HepG2 (cell line): ENCODE measurements around the gene TTC23. TPM values are rescaled to one million over a fixed set of nuclear protein-coding genes. Genes with fewer than 3 reads are reported as not detected.

Experiments
- ATAC-seq: fragments of 200-7000 bp; cut with Tn5 transposase; 3 replicates; pipeline ENCODE4 v1.9.1; 2020; ENCODE audit warnings: mild to moderate bottlenecking, moderate library complexity
- BruUV-seq: library from RNA; stranded (reverse); fragments of 400-500 nt; replicated peaks from 2 replicates; lab custom pipeline; 2021; lab: Mats Ljungman, UMichigan
- CTCF ChIA-PET: fragments of 300-600 bp; formaldehyde crosslinking; extraction: SDS; loops from one replicate; lab custom pipeline; 2021; ENCODE audit warnings: low total read pairs, inconsistent platforms, low intra/inter-chr PET ratio; lab: Yijun Ruan, JAX
- POLR2A ChIA-PET: fragments of 350-600 bp; sonication (Branson Sonifier 250); formaldehyde crosslinking; loops from one replicate; lab custom pipeline; 2020; ENCODE audit warnings: antibody characterized with exemption, inconsistent platforms; lab: Yijun Ruan, JAX
- DNase-seq: peaks from one replicate; pipeline ENCODE4 v3.0.0-alpha.2; 2015; ENCODE audit warnings: low spot score
- FAIRE-seq: peaks from 3 replicates; lab custom pipeline; 2011; peaks lifted over from hg19 to GRCh38; lab: Jason Lieb, UNC
- H2AFZ ChIP-seq: one replicate; pipeline ENCODE4 v1.6.1; 2011; ENCODE audit warnings: low read length, inconsistent platforms
- H3K27ac ChIP-seq: fragments of 300-600 bp; 3 replicates; pipeline ENCODE4 v1.8.0; 2011; ENCODE audit warnings: mixed run types, mild to moderate bottlenecking, mixed read lengths, low read length, inconsistent platforms; ENCODE audit not compliant: insufficient read depth; ENCODE audit errors: extremely low read length
- H3K27me3 ChIP-seq, 2 experiments: fragments of 200-600 bp in 1 of 2; 2 replicates in 1 of 2; 3 replicates in 1 of 2; pipeline versions ENCODE4 v1.6.0 to v1.8.0; 2011; ENCODE audit warnings: low read length in 2 of 2, mild to moderate bottlenecking in 2 of 2, moderate library complexity in 2 of 2, inconsistent platforms in 1 of 2; ENCODE audit not compliant: insufficient read depth in 2 of 2, control insufficient read depth in 1 of 2
- H3K36me3 ChIP-seq, 2 experiments: fragments of 200-600 bp in 1 of 2; replicated peaks in 1 of 2; 2 replicates in 1 of 2; 3 replicates in 1 of 2; pipeline versions ENCODE4 v1.5.1 to v1.8.0; 2011; ENCODE audit warnings: low read length in 2 of 2, inconsistent platforms in 1 of 2; ENCODE audit not compliant: insufficient read depth in 2 of 2, control insufficient read depth in 1 of 2
- H3K4me1 ChIP-seq: 2 replicates; pipeline ENCODE4 v1.5.1; 2012; ENCODE audit warnings: low read length, inconsistent platforms; ENCODE audit not compliant: insufficient read depth
- H3K4me2 ChIP-seq: 2 replicates; pipeline ENCODE4 v1.6.0; 2011; ENCODE audit warnings: low read depth, low read length, inconsistent platforms
- H3K4me3 ChIP-seq, 3 experiments: fragments of 200-600 bp in 1 of 3; sonication (generic), shearing (Covaris generic) in 1 of 3; replicated peaks in 1 of 3; 2 replicates each; pipeline ENCODE4 v1.5.1; 2011 to 2016; ENCODE audit warnings: low read length in 3 of 3, inconsistent platforms in 2 of 3, low read depth in 2 of 3, mild to moderate bottlenecking in 2 of 3, control low read depth in 1 of 3, mixed read lengths in 1 of 3; ENCODE audit not compliant: insufficient read depth in 1 of 3
- H3K79me2 ChIP-seq: one replicate; pipeline ENCODE4 v1.6.1; 2011; ENCODE audit warnings: low read length, inconsistent platforms; ENCODE audit not compliant: insufficient read depth
- H3K9ac ChIP-seq: 2 replicates; pipeline ENCODE4 v1.6.0; 2011; ENCODE audit warnings: mild to moderate bottlenecking, low read depth, low read length, inconsistent platforms; ENCODE audit not compliant: insufficient read depth
- H3K9me3 ChIP-seq: 2 replicates; pipeline ENCODE4 v1.5.1; 2012; ENCODE audit warnings: mild to moderate bottlenecking, low read length
- H4K20me1 ChIP-seq: 2 replicates; pipeline ENCODE4 v1.6.0; 2011; ENCODE audit warnings: inconsistent platforms, mild to moderate bottlenecking, low read length, moderate library complexity; ENCODE audit not compliant: insufficient read depth
- ARID5B ChIP-seq: IDR thresholded peaks from 2 replicates; pipeline ENCODE4 v1.4.0; 2020; ENCODE audit warnings: mild to moderate bottlenecking, missing genetic modification reagents
- CBX5 ChIP-seq: sonication (generic); formaldehyde crosslinking; IDR thresholded peaks from 2 replicates; pipeline ENCODE4 v1.4.0; 2020; ENCODE audit warnings: missing genetic modification reagents, borderline replicate concordance
- CENPX ChIP-seq: sonication (generic); formaldehyde crosslinking; IDR thresholded peaks from 2 replicates; pipeline ENCODE4 v1.9.0; 2021; ENCODE audit warnings: mild to moderate bottlenecking, missing genetic modification reagents, moderate library complexity
- ETS1 ChIP-seq: sonication (generic); formaldehyde crosslinking; IDR thresholded peaks from 2 replicates; pipeline ENCODE4 v1.4.0; 2020; ENCODE audit warnings: missing genetic modification reagents
- FOXC1 ChIP-seq: sonication (generic); formaldehyde crosslinking; IDR thresholded peaks from 2 replicates; pipeline ENCODE4 v1.8.0; 2022; ENCODE audit warnings: mild to moderate bottlenecking, missing genetic modification reagents, borderline replicate concordance
- ISL2 ChIP-seq: sonication (generic); formaldehyde crosslinking; IDR thresholded peaks from 2 replicates; pipeline ENCODE4 v1.5.0; 2020; ENCODE audit warnings: missing genetic modification reagents
- MTA1 ChIP-seq: sonication (generic); formaldehyde crosslinking; IDR thresholded peaks from 2 replicates; pipeline ENCODE4 v1.4.0; 2020; ENCODE audit warnings: missing genetic modification reagents, mild to moderate bottlenecking, borderline replicate concordance
- SIX4 ChIP-seq: sonication (generic); formaldehyde crosslinking; IDR thresholded peaks from 2 replicates; pipeline ENCODE4 v1.4.0; 2020; ENCODE audit warnings: missing genetic modification reagents
- SMAD3 ChIP-seq: sonication (generic); formaldehyde crosslinking; IDR thresholded peaks from 2 replicates; pipeline ENCODE4 v1.4.0; 2020; ENCODE audit warnings: missing genetic modification reagents
- ZNF543 ChIP-seq: sonication (generic); formaldehyde crosslinking; IDR thresholded peaks from 2 replicates; pipeline ENCODE4 v1.4.0; 2020; ENCODE audit warnings: mild to moderate bottlenecking, missing genetic modification reagents
- ZNF577 ChIP-seq: sonication (generic); formaldehyde crosslinking; IDR thresholded peaks from 2 replicates; pipeline ENCODE4 v1.4.0; 2020; ENCODE audit warnings: mild to moderate bottlenecking, low read depth, missing genetic modification reagents, borderline replicate concordance
- WGBS: methylation state at CpG from one replicate; pipeline ENCODE4 v1.1.6; 2017; ENCODE audit warnings: low lambda C conversion rate; 5-methylcytosine and 5-hydroxymethylcytosine counted together
- in situ Hi-C: cut with HindIII; loops from 2 replicates; pipeline ENCODE4 v1.10.0; 2017; ENCODE audit warnings: low pct_unique_long_range_greater_than_20kb; ENCODE audit not compliant: extremely low pct_ligation_motif_present
- intact Hi-C: fragments of 100-400 bp; cut with micrococcal nuclease; formaldehyde crosslinking; loops from one replicate; pipeline ENCODE4 v1.10.0; 2022; ENCODE audit not compliant: unreplicated experiment
- polyA plus RNA-seq, 8 experiments: library from polyadenylated mRNA; depleted of rRNA in 3 of 8; stranded (reverse) in 7 of 8; unstranded in 1 of 8; fragments of >200 nt; fragmentation: Illumina TruSeq in 4 of 8; extraction: Trizol in 4 of 8; gene quantifications; 2 replicates each; pipeline versions ENCODE4 v1.2.1 to v1.2.3, GENCODE V29; 2011 to 2016; ENCODE audit warnings: low read depth in 4 of 8, missing spikeins in 1 of 8, mixed read lengths in 1 of 8; ENCODE audit not compliant: insufficient read depth in 1 of 8
- total RNA-seq, 5 experiments: library from RNA; depleted of rRNA; stranded (reverse); fragments of >200 nt; fragmentation: Illumina TruSeq; extraction: Trizol; gene quantifications; 2 replicates each; pipeline ENCODE4 v1.2.3, GENCODE V29; 2016; ENCODE audit warnings: low read depth in 1 of 5

TTC23 gene
- total and polyA plus RNA-seq, 2 of the 13 experiments (the other 11 are each of a cell fraction or from before 2014, with no cell fraction given) = 1.6 to 11.7 TPM

- Histone ChIP-seq H3K9me3 (no peaks in the 10 kb centered on the region), H3K27me3 (no peaks in the 10 kb centered on the region), H3K9ac (no peak overlapping the region), H4K20me1 (no peaks in the 10 kb centered on the region), H3K4me2 (no peak overlapping the region), H3K4me1 (peaks cover 12% of the 10 kb centered on the region), H3K36me3 (peaks cover 0 to 3% of the 10 kb centered on the region in 2 experiments; a peak in 2 of 5 replicates), H3K79me2 (no peaks in the 10 kb centered on the region), H2AFZ (no peak overlapping the region), H3K4me3 (no peak overlapping the region), H3K27ac (no peak overlapping the region)
- BruUV-seq = no TSS peak
- POLR2A ChIA-PET = no interaction called here
- CTCF ChIA-PET = no interaction called here
- in situ Hi-C loops = no loop called here
- FAIRE-seq = no peak
- no peak for DNase-seq
- ATAC-seq = no peak
- TF ChIP-seq ZNF577 (CRISPR knock-in tag) = no peak
- TF ChIP-seq MTA1 (CRISPR knock-in tag) = no peak
- TF ChIP-seq CBX5 = no peak
- TF ChIP-seq ZNF543 (CRISPR knock-in tag) = no peak
- TF ChIP-seq CENPX (CRISPR knock-in tag) = no peak
- no peak for TF ChIP-seq ISL2
- no peak for TF ChIP-seq FOXC1
- no peak for TF ChIP-seq SMAD3
- no peak for TF ChIP-seq ETS1 (CRISPR knock-in tag)
- intact Hi-C loops = no loop called here
- 95% methylated on average over 6 of the region's 6 CpGs for WGBS
These were observed 103.6 kb downstream of the TTC23 start for GRCh38 chr15:99145778-99146177.

- no peak for FAIRE-seq
- CTCF ChIA-PET = no interaction called here
- TF ChIP-seq SIX4 (CRISPR knock-in tag) = no peak
- no peak for TF ChIP-seq ARID5B (CRISPR knock-in tag)
- TF ChIP-seq, all 625 proteins: peak for 0
- DNase-seq (no peak), ATAC-seq (no peak)
- POLR2A ChIA-PET = no interaction called here
- Histone ChIP-seq H3K9me3 (no peaks in the 10 kb centered on the region), H2AFZ (no peak overlapping the region), H3K79me2 (no peaks in the 10 kb centered on the region), H3K27ac (no peak overlapping the region), H3K9ac (no peak overlapping the region), H3K36me3 (peaks cover 0 to 3% of the 10 kb centered on the region in 2 experiments; a peak in 2 of 5 replicates), H3K4me2 (no peak overlapping the region), H3K27me3 (no peaks in the 10 kb centered on the region), H3K4me3 (no peak overlapping the region), H4K20me1 (no peaks in the 10 kb centered on the region), H3K4me1 (peaks cover 12% of the 10 kb centered on the region)
- intact Hi-C loops (no loop called here), in situ Hi-C loops (no loop called here)
- no TSS peak for BruUV-seq
- 91% methylated on average over 10 of the region's 10 CpGs for WGBS
These were observed 104.4 kb downstream of the TTC23 start for GRCh38 chr15:99145005-99145404.
